HG03521 (cell line): ENCODE results near the gene HCFC1.

Experiments used
- ATAC-seq: cut with Tn5 transposase; IDR thresholded peaks from one replicate; pipeline ENCODE4 v1.9.1; 2021; ENCODE audit warnings: mild to moderate bottlenecking, moderate library complexity; ENCODE audit not compliant: unreplicated experiment

The HCFC1 gene

DNA sequence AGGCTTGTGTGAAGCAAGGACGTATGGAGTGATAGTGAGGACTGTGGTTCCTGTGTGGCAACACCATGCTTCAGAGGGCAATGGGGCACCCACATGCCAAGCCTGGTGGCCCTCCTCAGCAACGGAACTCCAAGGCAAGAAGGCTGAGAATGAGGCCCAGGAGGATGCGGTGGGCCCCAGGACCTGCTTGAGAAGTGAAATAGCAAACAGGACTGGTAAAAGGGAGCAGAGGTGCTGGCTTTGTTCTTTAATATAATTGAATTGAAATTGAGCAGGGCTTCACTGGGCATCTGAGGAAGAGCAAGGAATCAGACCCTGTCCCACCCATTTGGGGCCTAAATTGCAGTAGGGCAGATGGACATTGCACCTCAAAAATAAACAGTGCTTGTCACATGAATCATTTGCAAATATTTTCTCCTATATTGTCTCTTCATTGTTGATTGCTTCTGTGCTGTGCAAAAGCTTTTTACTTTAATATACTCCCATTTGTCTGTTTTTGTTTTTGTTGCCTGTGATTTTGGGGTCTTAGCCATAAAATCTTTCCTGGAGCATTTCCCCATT is 3.2 kb upstream of the HCFC1 start:
- no peak for ATAC-seq

DNA sequence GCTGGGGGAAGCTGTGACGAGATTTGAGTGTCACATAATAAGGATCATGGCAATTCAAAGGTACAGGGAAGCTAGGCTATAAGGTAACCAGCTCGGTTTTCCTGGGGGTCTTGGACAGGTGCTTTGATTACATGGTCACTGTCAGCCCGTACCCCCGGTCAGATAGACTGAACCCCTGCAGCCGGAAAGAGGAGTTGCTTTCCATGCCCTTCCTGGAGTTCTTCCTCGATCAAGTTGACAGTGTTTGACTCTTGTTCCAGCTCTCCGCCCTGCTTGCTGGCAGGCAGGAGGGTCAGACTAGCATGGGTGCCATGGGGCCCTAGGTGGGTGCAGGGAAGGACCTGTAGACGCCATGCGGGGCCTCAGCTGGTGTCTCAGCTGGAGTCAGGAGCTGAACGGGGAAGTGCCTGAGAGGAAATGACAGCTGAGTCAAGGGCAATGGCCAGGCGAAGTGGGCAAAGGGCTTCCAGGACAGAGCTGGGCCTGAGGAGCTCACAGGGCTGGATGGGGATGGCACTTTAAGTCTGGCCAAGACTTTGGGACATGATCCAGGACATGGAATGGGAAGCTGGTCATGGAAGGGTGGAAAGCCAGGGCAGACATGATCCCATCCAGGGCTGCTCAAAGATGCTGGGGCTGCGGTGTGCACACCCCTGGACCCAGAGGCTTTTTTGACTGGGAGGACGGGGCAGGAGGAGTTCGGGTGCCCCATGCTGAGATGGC is 2.5 kb upstream of the HCFC1 start:
- ATAC-seq: no peak

DNA sequence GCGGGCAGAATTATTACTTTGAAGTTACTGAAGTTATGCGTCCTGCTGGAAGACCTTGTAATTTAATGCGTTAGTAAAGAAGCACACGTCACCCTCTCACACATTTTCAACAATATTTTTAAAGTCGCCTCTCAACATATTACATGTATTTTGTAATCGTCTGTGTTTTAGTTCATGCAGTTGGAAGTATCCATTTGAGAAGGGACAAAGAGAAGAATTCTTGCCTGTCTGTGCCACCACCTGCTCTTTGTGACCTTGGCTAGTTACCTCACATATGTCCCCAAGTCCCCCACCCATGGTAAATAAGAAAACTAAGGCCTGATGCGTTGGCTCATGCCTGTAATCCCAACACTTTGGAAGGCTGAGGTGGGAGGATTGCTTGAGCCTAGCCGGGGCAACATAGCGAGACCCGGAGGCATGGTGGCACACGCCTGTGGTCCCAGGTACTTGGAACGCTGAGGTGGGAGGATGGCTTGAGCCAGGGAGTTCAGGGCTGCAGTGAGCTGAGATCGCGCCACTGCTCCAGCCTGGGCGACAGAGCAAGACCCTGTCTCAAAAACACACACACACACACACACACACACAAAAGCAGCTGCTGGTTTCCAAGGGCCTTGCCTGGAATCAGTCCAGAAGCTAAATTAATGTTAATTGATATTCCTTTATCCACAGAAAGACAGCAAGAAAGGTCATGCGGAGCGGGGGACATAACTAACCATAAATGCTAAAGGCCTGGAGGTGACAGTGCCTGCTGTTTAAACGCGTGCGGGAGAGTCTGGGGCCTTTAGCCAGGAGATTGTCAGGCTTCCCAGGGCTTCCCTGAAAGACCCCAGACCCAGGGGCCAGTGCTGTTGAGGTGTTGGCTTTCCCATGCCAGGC is 1.7 kb upstream of the HCFC1 start:
- ATAC-seq: no peak

- peak; percentile 42 for ATAC-seq
These were observed 929 bp upstream of the HCFC1 start, which contains the start of gene TMEM187 for GRCh38 chrX:153972368-153973126. Gene TMEM187, plus strand, starts transcription at chrX:153972754. Its CDS starts 9,309 bp downstream, at chrX:153982063.

GRCh38 chrX:153971124-153971449 is 531 bp downstream of the HCFC1 start:
- ATAC-seq: peak; percentile 31

GRCh38 chrX:153970357-153971123 is 1.1 kb downstream of the HCFC1 start:
- ATAC-seq: no peak

DNA sequence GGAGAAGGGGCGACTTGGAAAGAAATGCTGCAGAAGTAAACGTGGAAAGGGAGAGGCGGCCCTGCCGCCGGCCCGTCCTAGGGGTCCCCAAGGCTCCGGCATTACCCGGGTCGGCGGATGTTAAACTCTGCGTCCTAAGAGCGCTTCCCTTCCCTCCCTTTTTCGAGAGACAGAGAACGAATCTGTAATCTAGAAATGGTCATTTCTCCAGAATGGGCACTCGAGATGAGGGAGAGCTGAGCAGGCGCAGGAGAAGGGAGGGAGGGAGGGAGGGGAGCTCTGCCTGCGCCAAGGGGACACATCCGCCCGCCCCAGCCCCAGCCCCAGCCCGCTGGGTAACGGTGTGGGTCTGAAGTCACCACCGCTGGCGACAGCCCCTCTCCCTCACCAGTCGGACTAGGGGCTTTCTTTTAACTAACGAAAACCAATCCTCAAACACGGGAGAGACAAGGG is 1.7 kb downstream of the HCFC1 start:
- ATAC-seq: no peak

GRCh38 chrX:153969125-153969903 is 2.3 kb downstream of the HCFC1 start:
- ATAC-seq: no peak

GRCh38 chrX:153968754-153969124 is 2.9 kb downstream of the HCFC1 start:
- no peak for ATAC-seq

DNA sequence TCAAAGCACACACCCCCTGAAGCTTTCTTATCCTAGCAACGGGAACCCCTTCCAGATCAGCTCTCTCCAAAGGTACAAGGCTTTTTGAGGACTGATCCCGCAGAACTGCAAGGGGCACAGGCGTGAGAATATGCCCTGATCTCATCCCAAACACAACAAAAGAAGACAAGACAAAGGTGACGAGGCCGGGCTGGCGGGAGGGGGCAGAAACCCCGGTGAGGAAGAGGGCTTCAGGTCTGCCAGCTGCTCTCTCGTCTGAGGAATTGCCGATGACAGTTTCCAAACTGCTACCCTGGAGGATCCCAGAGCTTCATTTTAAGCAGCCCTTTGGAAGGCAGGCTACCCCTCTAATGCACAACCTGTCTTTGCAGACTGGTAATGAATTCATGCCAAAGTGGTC is 3.4 kb downstream of the HCFC1 start:
- ATAC-seq: no peak

DNA sequence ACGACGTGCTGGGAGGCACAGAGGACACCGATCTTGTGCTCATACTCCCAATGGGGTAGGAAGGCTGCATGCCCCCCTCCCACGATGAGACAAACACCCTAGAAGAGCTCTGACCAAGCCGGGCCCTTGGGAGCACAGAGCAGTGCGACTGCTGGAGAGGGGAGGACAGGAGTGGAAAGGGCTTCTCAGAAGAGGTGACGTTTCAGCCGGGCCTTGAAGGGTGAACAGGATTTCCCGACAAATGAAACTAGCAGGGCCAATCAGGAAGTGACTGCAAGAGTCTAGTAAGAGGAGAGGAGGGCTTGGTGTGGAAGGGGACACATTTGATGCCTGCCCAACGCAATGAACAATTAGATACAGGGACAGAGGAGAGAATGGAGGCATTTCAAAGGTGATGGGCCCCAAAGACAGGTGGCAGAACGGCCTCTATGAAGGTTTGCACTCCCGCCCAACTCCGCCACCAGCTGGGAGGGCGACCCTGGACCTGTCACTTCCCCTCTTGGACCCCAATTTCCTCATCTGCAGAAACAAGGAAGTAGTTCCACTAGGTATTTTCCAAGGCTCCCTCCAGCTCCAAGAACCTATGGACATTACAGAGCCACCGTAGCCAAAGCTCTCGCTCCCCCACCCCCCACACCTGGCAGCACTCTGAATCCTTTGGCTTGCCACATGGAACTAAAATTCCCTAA is 3.9 kb downstream of the HCFC1 start:
- no peak for ATAC-seq

DNA sequence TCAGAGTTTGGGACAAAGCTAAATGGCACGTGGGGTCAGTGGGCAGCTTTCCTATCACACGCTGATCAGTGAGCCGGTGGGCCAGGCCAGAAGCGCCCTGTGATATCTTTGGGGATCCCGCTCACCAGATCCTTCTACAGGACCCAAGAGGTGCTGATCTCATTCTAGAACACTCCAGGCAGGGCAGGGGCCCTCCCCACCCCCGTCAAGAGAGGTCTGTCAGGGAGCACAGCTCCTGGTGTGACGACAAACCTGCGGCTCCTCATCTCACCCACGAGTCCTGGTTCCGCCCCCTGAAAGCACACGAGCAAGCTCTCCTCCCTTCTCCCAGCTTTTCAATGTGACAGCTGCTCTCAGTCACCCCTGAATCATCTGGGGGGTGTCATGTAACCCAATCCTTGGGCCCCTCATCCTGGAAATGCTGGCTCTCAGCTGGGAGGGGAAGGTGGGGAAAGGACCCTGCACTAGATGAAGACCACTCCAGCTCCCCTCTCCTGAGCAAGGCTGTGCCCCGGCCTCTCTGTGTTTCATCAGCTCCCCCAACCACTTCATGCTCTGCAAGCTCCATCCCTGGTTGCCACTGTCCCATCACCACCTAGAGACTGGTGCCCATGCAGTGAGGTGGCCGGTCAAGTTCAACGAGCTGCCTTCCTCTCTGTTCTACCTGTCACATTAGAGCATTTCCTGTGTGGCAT is 4.6 kb downstream of the HCFC1 start:
- ATAC-seq: no peak

GRCh38 chrX:153966283-153966688 is 5.3 kb downstream of the HCFC1 start:
- no peak for ATAC-seq

GRCh38 chrX:153965406-153965805 is 6.2 kb downstream of the HCFC1 start:
- no peak for ATAC-seq

DNA sequence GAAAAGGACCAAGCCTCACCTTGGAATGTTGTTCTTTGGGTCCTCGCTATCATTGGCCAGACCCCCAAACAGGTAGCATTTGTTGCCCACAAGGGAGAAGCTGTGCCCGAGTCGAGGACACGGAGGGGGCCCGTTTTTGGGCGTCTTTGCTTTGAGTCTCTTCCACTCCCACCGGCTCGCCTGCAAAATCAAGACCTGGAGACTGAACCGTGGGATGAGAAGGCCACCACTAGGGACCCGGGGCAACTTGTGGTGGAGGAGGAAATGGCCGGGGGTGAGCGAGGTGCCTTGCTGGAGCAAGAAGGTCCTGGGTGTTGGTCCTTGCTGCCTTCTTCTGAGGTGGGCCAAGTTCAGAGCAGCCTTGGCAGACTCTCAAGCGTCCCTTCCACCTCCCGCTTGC is 7.5 kb downstream of the HCFC1 start:
- no peak for ATAC-seq

- no peak for ATAC-seq
These were observed 8.1 kb downstream of the HCFC1 start for GRCh38 chrX:153963546-153963945.

GRCh38 chrX:153961292-153961691 is 10.3 kb downstream of the HCFC1 start:
- ATAC-seq: no peak

GRCh38 chrX:153960786-153961185 is 10.8 kb downstream of the HCFC1 start:
- ATAC-seq: no peak
